GM06990 (cell line): ENCODE results near the gene SYCN.

ENCODE experiments used
- DNase-seq: peaks from one replicate; pipeline ENCODE4 v3.0.0-alpha.2; 2011; ENCODE audit not compliant: insufficient read length; ENCODE audit errors: extremely low read depth
- H3K27me3 ChIP-seq: replicated peaks from 2 replicates; pipeline ENCODE4 v1.6.0; 2011; ENCODE audit warnings: low read length; ENCODE audit not compliant: control insufficient read depth, insufficient read depth
- H3K36me3 ChIP-seq: 2 replicates; pipeline ENCODE4 v1.5.1; 2011; ENCODE audit warnings: low read length; ENCODE audit not compliant: control insufficient read depth, insufficient read depth
- H3K4me3 ChIP-seq: replicated peaks from 2 replicates; pipeline ENCODE4 v1.5.1; 2011; ENCODE audit warnings: low read depth, mild to moderate bottlenecking, control low read depth, low read length
- CTCF ChIP-seq: IDR thresholded peaks from 2 replicates; pipeline ENCODE4 v1.5.1; 2011; ENCODE audit warnings: low read length, control low read depth, mild to moderate bottlenecking, inconsistent platforms; ENCODE audit not compliant: insufficient read depth, poor library complexity, severe bottlenecking

Gene SYCN

GRCh38 chr19:39163621-39164020 lies 40.4 kb downstream of the SYCN start:
- Histone ChIP-seq H3K36me3 (no peaks in the 10 kb centered on the region), H3K27me3 (no peaks in the 10 kb centered on the region), H3K4me3 (no peak overlapping the region)
- no peak for TF ChIP-seq CTCF
- DNase-seq: no peak

GRCh38 chr19:39162441-39163043 lies 41.5 kb downstream of the SYCN start:
- H3K36me3 ChIP-seq: no peaks in the 10 kb centered on the region
- H3K4me3 ChIP-seq: no peak overlapping the region
- DNase-seq: no peak
- no peaks in the 10 kb centered on the region for H3K27me3 ChIP-seq
- no peak for TF ChIP-seq CTCF

- H3K36me3 ChIP-seq: no peaks in the 10 kb centered on the region
- H3K27me3 ChIP-seq: no peaks in the 10 kb centered on the region
- DNase-seq: no peak
- TF ChIP-seq CTCF: no peak
- H3K4me3 ChIP-seq: no peak overlapping the region
These were observed 43.0 kb downstream of the SYCN start for GRCh38 chr19:39160889-39161672.

DNA sequence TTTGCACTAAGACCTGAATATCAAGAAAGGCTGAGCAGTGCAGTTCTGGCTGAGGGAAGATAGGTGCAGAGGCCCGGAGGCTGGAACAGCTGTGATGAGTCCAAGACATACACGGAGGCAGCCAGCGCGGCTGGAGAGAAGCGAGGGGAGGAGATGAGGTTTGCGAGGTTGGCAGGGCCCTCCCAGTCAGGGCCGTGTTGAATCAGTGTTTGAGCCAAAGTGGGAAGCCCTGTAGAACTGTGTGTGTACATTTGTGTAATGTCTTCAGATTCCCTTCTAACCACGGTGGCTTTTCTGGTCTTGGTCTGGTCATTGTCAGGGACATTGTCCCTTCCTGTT lies 43.6 kb downstream of the SYCN start:
- no peak overlapping the region for H3K4me3 ChIP-seq

DNA sequence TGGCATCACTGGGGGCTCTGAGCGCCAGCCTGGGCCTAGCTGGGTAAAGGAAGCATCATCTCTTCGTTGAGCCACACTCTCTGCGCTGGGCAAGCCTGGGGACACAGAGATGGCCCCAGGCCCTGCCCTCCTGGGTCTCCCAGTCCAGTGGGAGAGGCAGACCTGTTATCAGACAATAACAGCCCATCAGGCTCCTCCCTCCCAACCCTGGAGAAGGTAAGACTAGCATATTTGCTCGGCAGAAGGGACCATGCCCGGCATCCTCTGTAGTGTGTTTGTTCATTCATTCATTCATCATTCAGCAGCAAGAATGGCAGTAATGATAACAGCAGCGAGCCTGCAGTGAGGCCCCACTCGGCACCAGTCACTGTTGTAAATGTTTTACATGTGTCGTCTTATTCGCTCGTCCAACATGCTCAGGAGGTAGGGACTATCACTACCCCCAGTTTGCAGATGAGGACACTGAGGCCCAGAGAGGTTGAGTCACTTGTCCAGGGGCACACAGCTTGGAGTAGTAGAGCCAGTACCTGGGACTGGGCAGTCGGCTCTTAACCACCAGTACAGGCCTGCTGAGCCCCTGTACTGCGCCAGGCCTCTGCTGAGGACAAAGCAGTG lies 45.3 kb downstream of the SYCN start:
- TF ChIP-seq CTCF: no peak
- no peak for DNase-seq
- Histone ChIP-seq H3K4me3 (no peak overlapping the region), H3K36me3 (no peaks in the 10 kb centered on the region), H3K27me3 (no peaks in the 10 kb centered on the region)

More for the DNA sequence above, 43.6 kb downstream of the SYCN start:
- DNase-seq: no peak
- no peaks in the 10 kb centered on the region for H3K27me3 ChIP-seq
- TF ChIP-seq CTCF: no peak
- H3K36me3 ChIP-seq: no peaks in the 10 kb centered on the region
